ENCODE measurements around the gene FAM219A.

DNA sequence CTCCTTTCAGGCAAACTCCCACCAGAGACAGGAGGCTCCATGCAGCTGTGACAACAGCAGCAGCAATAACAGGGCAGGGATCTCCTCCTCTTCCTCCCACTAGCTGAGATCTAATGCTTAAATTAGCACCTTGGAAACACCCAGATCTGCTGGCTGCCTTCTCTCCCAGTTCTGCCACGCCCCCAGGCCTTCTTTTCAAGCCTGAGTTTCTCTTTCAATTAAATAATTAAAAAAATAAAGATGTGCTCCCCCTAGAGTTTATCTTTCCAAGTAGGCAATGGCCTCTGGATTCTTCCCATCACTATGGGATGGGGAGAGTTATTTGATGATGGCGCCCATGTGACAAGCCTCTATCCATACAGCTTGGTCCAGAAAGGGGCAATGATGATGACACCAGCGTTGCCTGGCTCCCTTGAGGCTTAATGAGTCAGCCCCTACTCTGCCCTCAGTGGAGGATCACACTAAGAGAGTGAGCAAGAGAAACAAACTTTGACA is 3.8 kb downstream of the FAM219A start:
- TF ChIP-seq, protein P1, sequence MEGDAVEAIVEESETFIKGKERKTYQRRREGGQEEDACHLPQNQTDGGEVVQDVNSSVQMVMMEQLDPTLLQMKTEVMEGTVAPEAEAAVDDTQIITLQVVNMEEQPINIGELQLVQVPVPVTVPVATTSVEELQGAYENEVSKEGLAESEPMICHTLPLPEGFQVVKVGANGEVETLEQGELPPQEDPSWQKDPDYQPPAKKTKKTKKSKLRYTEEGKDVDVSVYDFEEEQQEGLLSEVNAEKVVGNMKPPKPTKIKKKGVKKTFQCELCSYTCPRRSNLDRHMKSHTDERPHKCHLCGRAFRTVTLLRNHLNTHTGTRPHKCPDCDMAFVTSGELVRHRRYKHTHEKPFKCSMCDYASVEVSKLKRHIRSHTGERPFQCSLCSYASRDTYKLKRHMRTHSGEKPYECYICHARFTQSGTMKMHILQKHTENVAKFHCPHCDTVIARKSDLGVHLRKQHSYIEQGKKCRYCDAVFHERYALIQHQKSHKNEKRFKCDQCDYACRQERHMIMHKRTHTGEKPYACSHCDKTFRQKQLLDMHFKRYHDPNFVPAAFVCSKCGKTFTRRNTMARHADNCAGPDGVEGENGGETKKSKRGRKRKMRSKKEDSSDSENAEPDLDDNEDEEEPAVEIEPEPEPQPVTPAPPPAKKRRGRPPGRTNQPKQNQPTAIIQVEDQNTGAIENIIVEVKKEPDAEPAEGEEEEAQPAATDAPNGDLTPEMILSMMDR (IDR thresholded peaks at IDR 0.05; ENCODE audit: poor library complexity), result no peak
- TF ChIP-seq EZH2 (IDR thresholded peaks at IDR 0.05; ENCODE audit: borderline replicate concordance), result no peak

Measured in hepatocyte (in vitro differentiated cells).